Thyroid gland (tissue), 4 donors: Measurements from ENCODE around the gene NPPA. TPM values are rescaled to one million over a fixed set of nuclear protein-coding genes. Genes with fewer than 3 reads are reported as not detected.

Experiments used
- DNase-seq, 2 donors: peaks; one replicate each; pipeline ENCODE4 v3.0.0-alpha.2; 2019
- H3K27ac ChIP-seq, 3 donors: fragments of 200-600 bp; sonication (generic); 1 replicate in 2 of 3; 2 replicates in 1 of 3; pipeline ENCODE4 v1.5.1; 2016 to 2019; ENCODE audit warnings: mild to moderate bottlenecking in 1 of 3, moderate library complexity in 1 of 3
- H3K27me3 ChIP-seq: fragments of 200-600 bp; sonication (generic); one replicate; pipeline ENCODE4 v1.5.1; 2019
- H3K36me3 ChIP-seq, 2 donors: fragments of 200-600 bp; sonication (generic); one replicate each; pipeline ENCODE4 v1.5.1; 2016 to 2019
- H3K4me1 ChIP-seq, 2 donors: fragments of 200-600 bp; sonication (generic); one replicate each; pipeline ENCODE4 v1.5.1; 2017 to 2019
- H3K4me3 ChIP-seq, 3 donors: fragments of 200-600 bp; sonication (generic); replicated peaks in 1 of 3; 1 replicate in 2 of 3; 2 replicates in 1 of 3; pipeline ENCODE4 v1.5.1; 2016; ENCODE audit warnings: mild to moderate bottlenecking in 1 of 3
- H3K9me3 ChIP-seq: fragments of 200-600 bp; sonication (generic); one replicate; pipeline ENCODE4 v1.5.1; 2017
- POLR2A ChIP-seq, 2 donors: fragments of 450-650 bp; IDR thresholded peaks; one replicate each; pipeline ENCODE4 v1.6.1; 2017; ENCODE audit warnings: antibody characterized with exemption in 2 of 2, mild to moderate bottlenecking in 2 of 2, moderate library complexity in 1 of 2
- WGBS, 2 donors: methylation state at CpG; one replicate each; pipeline ENCODE4 v1.1.5; 2017; 5-methylcytosine and 5-hydroxymethylcytosine counted together
- intact Hi-C: fragments of 100-400 bp; cut with DNase I; formaldehyde crosslinking; loops from one replicate; pipeline ENCODE4 v1.15.1; 2023
- total RNA-seq, 4 donors: library from RNA; depleted of rRNA; stranded (reverse); fragments of >200 nt; gene quantifications; one replicate each; pipeline ENCODE4 v1.2.3, GENCODE V29; 2016
- TF ChIP-seq, protein P1 (sequence below), 6 experiments: fragments of 200-600 bp in 3 of 6; fragments of 450-650 bp in 3 of 6; sonication (generic) in 3 of 6; IDR thresholded peaks; one replicate each; pipeline ENCODE4 v1.5.1; 2016 to 2019; ENCODE audit warnings: antibody characterized with exemption in 6 of 6, mild to moderate bottlenecking in 2 of 6, inconsistent platforms in 1 of 6, moderate library complexity in 1 of 6

The NPPA gene
- total RNA-seq, 4 donors from 2014 or later: not detected

DNA sequence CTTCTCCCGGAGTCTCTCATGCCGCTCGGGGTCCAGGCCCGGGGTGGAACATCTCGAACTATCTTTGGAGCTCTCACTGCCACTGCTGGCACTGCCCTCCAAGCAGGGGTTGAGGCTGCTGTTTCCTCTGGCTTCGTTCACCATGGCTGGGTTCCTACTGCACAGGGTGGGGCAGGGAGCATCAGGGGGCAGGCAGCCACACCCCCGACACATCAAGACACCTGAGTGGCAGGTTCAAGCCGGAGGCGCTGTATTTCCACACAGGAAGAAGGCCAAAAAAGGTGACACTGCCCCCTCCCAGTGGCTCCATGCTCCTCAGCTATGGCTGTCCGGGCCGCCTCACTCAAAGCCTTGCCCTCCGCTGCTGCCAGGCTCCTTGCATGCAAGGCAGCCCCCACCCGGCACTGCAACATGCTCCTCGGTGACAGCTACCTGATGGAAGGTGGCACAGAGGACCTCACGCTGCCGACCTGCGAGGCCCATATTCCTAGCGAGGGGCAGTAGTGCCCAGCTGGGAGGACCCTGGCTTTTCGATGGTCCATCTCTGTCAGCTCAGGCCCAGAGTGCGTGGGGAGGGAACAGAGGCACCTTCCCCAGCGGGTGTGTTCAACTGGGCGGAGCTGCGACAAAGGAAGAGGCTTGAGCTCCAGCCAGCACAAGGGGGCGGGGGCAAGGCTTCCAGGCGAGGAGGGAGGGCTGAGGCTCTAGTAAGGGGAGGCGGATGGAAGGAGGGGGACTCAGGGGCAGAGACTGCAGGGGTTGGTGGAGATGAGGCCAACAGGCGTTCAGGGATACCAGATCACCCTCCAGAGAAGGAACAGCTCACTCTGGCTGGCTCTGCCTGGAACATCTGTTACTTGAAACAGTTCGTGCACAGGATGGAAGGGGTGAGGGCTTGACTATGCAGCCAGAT is 44.4 kb downstream of the NPPA start:
- peaks cover 51 to 63% of the 10 kb centered on the region in 2 donors for H3K4me1 ChIP-seq
- H3K27ac ChIP-seq: peak overlapping the region; percentile 96 to 100 (median 99)
- DNase-seq: peak; percentile 96 to 97
- H3K9me3 ChIP-seq: no peaks in the 10 kb centered on the region
- TF ChIP-seq POLR2A (IDR thresholded peaks at IDR 0.05): peak in 1 of 2 donors; percentile 69
- TF ChIP-seq, protein P1, sequence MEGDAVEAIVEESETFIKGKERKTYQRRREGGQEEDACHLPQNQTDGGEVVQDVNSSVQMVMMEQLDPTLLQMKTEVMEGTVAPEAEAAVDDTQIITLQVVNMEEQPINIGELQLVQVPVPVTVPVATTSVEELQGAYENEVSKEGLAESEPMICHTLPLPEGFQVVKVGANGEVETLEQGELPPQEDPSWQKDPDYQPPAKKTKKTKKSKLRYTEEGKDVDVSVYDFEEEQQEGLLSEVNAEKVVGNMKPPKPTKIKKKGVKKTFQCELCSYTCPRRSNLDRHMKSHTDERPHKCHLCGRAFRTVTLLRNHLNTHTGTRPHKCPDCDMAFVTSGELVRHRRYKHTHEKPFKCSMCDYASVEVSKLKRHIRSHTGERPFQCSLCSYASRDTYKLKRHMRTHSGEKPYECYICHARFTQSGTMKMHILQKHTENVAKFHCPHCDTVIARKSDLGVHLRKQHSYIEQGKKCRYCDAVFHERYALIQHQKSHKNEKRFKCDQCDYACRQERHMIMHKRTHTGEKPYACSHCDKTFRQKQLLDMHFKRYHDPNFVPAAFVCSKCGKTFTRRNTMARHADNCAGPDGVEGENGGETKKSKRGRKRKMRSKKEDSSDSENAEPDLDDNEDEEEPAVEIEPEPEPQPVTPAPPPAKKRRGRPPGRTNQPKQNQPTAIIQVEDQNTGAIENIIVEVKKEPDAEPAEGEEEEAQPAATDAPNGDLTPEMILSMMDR (IDR thresholded peaks at IDR 0.05): peak in 1 of 6 experiments; percentile 23
- 1 to 4% methylated on average over 24 of the region's 28 CpGs for WGBS, 2 donors
- peaks cover 10 to 17% of the 10 kb centered on the region in 2 donors for H3K36me3 ChIP-seq
- intact Hi-C loops: loop anchor here (10.0 kb wide), 1 partner anchor 148 kb away; the partner anchor contains the start of genes FBXO2 and FBXO44
- H3K4me3 ChIP-seq: peak overlapping the region in 2 of 3 donors; percentile 18 to 29
- H3K27me3 ChIP-seq: no peaks in the 10 kb centered on the region

GRCh38 chr1:11802616-11802972 is 45.0 kb downstream of the NPPA start:
- Histone ChIP-seq H3K4me3 (peak overlapping the region in 2 of 3 donors; percentile 18 to 29), H3K27ac (peak overlapping the region; percentile 96 to 100 (median 99)), H3K27me3 (no peaks in the 10 kb centered on the region), H3K36me3 (peaks cover 10 to 17% of the 10 kb centered on the region in 2 donors), H3K9me3 (no peaks in the 10 kb centered on the region), H3K4me1 (peaks cover 56 to 64% of the 10 kb centered on the region in 2 donors)
- 13 to 14% methylated on average over 6 of the region's 6 CpGs for WGBS, 2 donors
- peak; percentile 40 to 46 for DNase-seq
- intact Hi-C loops: loop anchor here (10.0 kb wide), 1 partner anchor 148 kb away; the partner anchor contains the start of genes FBXO2 and FBXO44
- TF ChIP-seq POLR2A (IDR thresholded peaks at IDR 0.05): no peak
- TF ChIP-seq, protein P1 (IDR thresholded peaks at IDR 0.05): no peak

DNA sequence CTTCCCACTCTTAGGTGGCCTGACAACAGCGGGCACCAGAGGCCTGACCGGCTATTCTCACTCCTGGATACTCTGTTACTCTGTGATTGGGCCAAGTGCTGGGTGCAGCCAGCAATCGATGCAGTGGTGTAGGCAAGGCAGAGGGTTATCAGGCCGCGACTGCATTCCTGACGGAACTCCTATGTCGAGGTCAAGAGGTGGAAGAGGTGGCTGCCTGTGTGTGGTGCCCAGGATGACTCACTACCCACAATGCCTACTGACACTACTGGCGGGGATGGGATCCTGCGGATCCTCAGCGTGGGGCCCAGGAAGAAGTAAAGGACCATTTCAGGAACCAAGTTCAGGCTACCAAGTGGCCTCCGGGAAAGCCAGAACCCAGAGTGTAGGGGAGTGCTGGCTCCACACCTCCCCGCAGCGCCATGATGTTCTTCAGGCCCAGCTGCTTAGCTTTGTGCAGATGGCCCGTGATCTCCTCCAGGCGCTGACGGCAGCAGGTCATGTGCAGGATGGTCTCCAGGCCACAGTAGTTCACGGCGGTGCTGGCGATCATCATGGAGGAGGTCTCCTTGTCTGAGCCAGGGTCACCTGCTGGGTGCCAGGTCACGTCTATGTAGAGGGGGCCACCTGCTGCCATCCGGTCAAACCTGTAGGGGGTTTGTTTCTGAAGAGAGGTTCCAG is 46.7 kb downstream of the NPPA start:
- H3K27me3 ChIP-seq: no peaks in the 10 kb centered on the region
- H3K36me3 ChIP-seq: peaks cover 13 to 17% of the 10 kb centered on the region in 2 donors
- H3K4me3 ChIP-seq: no peak overlapping the region
- intact Hi-C loops: loop anchor here (10.0 kb wide), 1 partner anchor 146 kb away; the partner anchor contains the start of genes FBXO2 and FBXO44
- H3K27ac ChIP-seq: peak overlapping the region in 1 of 3 donors; percentile 8
- H3K4me1 ChIP-seq: peaks cover 61 to 71% of the 10 kb centered on the region in 2 donors
- 93 to 95% methylated on average over 14 to 21 of the region's 21 CpGs for WGBS, 2 donors
- TF ChIP-seq POLR2A (IDR thresholded peaks at IDR 0.05): no peak
- TF ChIP-seq, protein P1 (IDR thresholded peaks at IDR 0.05): no peak
- no peaks in the 10 kb centered on the region for H3K9me3 ChIP-seq
- DNase-seq: no peak

- TF ChIP-seq, protein P1 (IDR thresholded peaks at IDR 0.05): no peak
- no peak for TF ChIP-seq POLR2A (IDR thresholded peaks at IDR 0.05)
- Histone ChIP-seq H3K36me3 (peaks cover 17 to 18% of the 10 kb centered on the region in 2 donors), H3K27me3 (no peaks in the 10 kb centered on the region), H3K27ac (no peak overlapping the region), H3K9me3 (no peaks in the 10 kb centered on the region), H3K4me3 (no peak overlapping the region), H3K4me1 (peaks cover 65 to 76% of the 10 kb centered on the region in 2 donors)
- WGBS, 2 donors: 86 to 95% methylated on average over 8 of the region's 8 CpGs
- intact Hi-C loops: loop anchor here (10.0 kb wide), 1 partner anchor 146 kb away; the partner anchor contains the start of genes FBXO2 and FBXO44
- DNase-seq: no peak
Observed at GRCh38 chr1:11800391-11800755, 47.2 kb downstream of the NPPA start.
